Small intestine (tissue), 7 donors: ENCODE data around the gene PPM1B. TPM values are rescaled to one million over a fixed set of nuclear protein-coding genes. Genes with fewer than 3 reads are reported as not detected.

Experiments used
- DNase-seq, 2 donors: peaks; one replicate each; pipeline versions ENCODE4 v3.0.0 to v3.0.0-alpha.2; 2013
- FAIRE-seq: peaks from 2 replicates; lab custom pipeline; 2012; peaks lifted over from hg19 to GRCh38; lab: Jason Lieb, UNC
- H3K27ac ChIP-seq, 3 donors: one replicate each; pipeline ENCODE4 v1.5.1; 2013; ENCODE audit warnings: low read length in 2 of 3, mild to moderate bottlenecking in 2 of 3, control low read depth in 1 of 3, inconsistent platforms in 1 of 3, low read depth in 1 of 3, moderate library complexity in 1 of 3
- H3K27me3 ChIP-seq, 3 donors: one replicate each; pipeline ENCODE4 v1.6.1; 2013; ENCODE audit warnings: low read length in 3 of 3, inconsistent platforms in 1 of 3; ENCODE audit not compliant: control insufficient read depth in 3 of 3, insufficient read depth in 3 of 3
- H3K36me3 ChIP-seq, 3 donors: one replicate each; pipeline ENCODE4 v1.6.1; 2013; ENCODE audit warnings: low read length in 3 of 3, inconsistent platforms in 1 of 3, low read depth in 1 of 3, mild to moderate bottlenecking in 1 of 3, moderate library complexity in 1 of 3; ENCODE audit not compliant: control insufficient read depth in 3 of 3, insufficient read depth in 2 of 3
- H3K4me1 ChIP-seq, 3 donors: one replicate each; pipeline ENCODE4 v1.6.1; 2013; ENCODE audit warnings: low read length in 2 of 3, inconsistent platforms in 1 of 3, low read depth in 1 of 3, mild to moderate bottlenecking in 1 of 3, moderate library complexity in 1 of 3; ENCODE audit not compliant: control insufficient read depth in 3 of 3, insufficient read depth in 2 of 3
- H3K4me3 ChIP-seq, 3 donors: one replicate each; pipeline ENCODE4 v1.5.1; 2013; ENCODE audit warnings: low read length in 3 of 3, control low read depth in 1 of 3, inconsistent platforms in 1 of 3, low read depth in 1 of 3, mild to moderate bottlenecking in 1 of 3, moderate library complexity in 1 of 3
- H3K9me3 ChIP-seq, 2 donors: one replicate each; pipeline ENCODE4 v1.6.1; 2013; ENCODE audit warnings: low read depth in 1 of 2, low read length in 1 of 2; ENCODE audit not compliant: control insufficient read depth in 2 of 2, insufficient read depth in 1 of 2
- WGBS, 3 donors: extraction: QIAGEN DNeasy Blood & Tissue Kit; methylation state at CpG; one replicate each; pipeline ENCODE4 v1.1.7; 2013; 5-methylcytosine and 5-hydroxymethylcytosine counted together
- polyA plus RNA-seq, 4 donors: library from polyadenylated mRNA; stranded (reverse) in 3 of 4; unstranded in 1 of 4; fragments of 200-250 nt in 3 of 4; fragments of 120-200 nt in 1 of 4; gene quantifications; one replicate each; pipeline versions ENCODE4 v1.2.1 to v1.2.3, GENCODE V29; 2013
- donor health status: healthy with polysubstance abuse.
- donor health status: control.
- donor health status: control.
- donor health status: Bipolar disorder and iron deficiency.
- donor health status: healthy.

The PPM1B gene
- polyA plus RNA-seq, 4 donors = 24.3 to 38.9 (median 28.4) TPM

- 56 to 64% (median 59%) methylated on average over 3 of the region's 3 CpGs for WGBS, 3 donors
- no peak for DNase-seq
- no peak for FAIRE-seq
Measured at GRCh38 chr2:44143701-44144100, 25.0 kb upstream of the PPM1B start.

GRCh38 chr2:44148999-44149398 lies 19.7 kb upstream of the PPM1B start:
- H3K9me3 ChIP-seq = no peaks in the 10 kb centered on the region
- FAIRE-seq (no peak), DNase-seq (no peak)
- H3K27me3 ChIP-seq = no peaks in the 10 kb centered on the region
- H3K27ac ChIP-seq = no peak overlapping the region
- no peak overlapping the region for H3K4me3 ChIP-seq
- 63 to 73% (median 64%) methylated on average over 1 of the region's 1 CpG for WGBS, 3 donors
- H3K36me3 ChIP-seq = no peaks in the 10 kb centered on the region
- no peaks in the 10 kb centered on the region for H3K4me1 ChIP-seq

More at GRCh38 chr2:44143701-44144100, 25.0 kb upstream of the PPM1B start:
- H3K27ac ChIP-seq = no peak overlapping the region
- H3K9me3 ChIP-seq = no peaks in the 10 kb centered on the region
- H3K36me3 ChIP-seq = no peaks in the 10 kb centered on the region
- no peaks in the 10 kb centered on the region for H3K27me3 ChIP-seq
- no peaks in the 10 kb centered on the region for H3K4me1 ChIP-seq
- no peak overlapping the region for H3K4me3 ChIP-seq

- WGBS, 3 donors = 78 to 94% (median 91%) methylated on average over 3 of the region's 3 CpGs
- H3K27me3 ChIP-seq = no peaks in the 10 kb centered on the region
- DNase-seq (no peak), FAIRE-seq (no peak)
- H3K36me3 ChIP-seq = no peaks in the 10 kb centered on the region
- no peaks in the 10 kb centered on the region for H3K9me3 ChIP-seq
- no peak overlapping the region for H3K27ac ChIP-seq
- H3K4me3 ChIP-seq = no peak overlapping the region
- H3K4me1 ChIP-seq = no peaks in the 10 kb centered on the region
Measured at GRCh38 chr2:44150473-44150872, 18.2 kb upstream of the PPM1B start.

GRCh38 chr2:44152865-44153669 lies 15.6 kb upstream of the PPM1B start:
- Histone ChIP-seq H3K9me3 (no peaks in the 10 kb centered on the region), H3K27me3 (peaks cover 0 to 4% (median 0%) of the 10 kb centered on the region in 3 donors), H3K4me3 (no peak overlapping the region), H3K36me3 (no peaks in the 10 kb centered on the region), H3K4me1 (no peaks in the 10 kb centered on the region), H3K27ac (no peak overlapping the region)
- DNase-seq = no peak
- 95 to 99% (median 98%) methylated on average over 8 of the region's 8 CpGs for WGBS, 3 donors
- no peak for FAIRE-seq

- WGBS, 3 donors = 80 to 92% (median 86%) methylated on average over 5 of the region's 5 CpGs
- no peaks in the 10 kb centered on the region for H3K36me3 ChIP-seq
- H3K27me3 ChIP-seq = peaks cover 0 to 4% (median 0%) of the 10 kb centered on the region in 3 donors
- FAIRE-seq = no peak
- H3K4me3 ChIP-seq = no peak overlapping the region
- no peak for DNase-seq
- no peaks in the 10 kb centered on the region for H3K4me1 ChIP-seq
- no peaks in the 10 kb centered on the region for H3K9me3 ChIP-seq
- no peak overlapping the region for H3K27ac ChIP-seq
Measured at GRCh38 chr2:44155666-44156446, 12.8 kb upstream of the PPM1B start.

- WGBS, 3 donors = 56 to 68% (median 67%) methylated on average over 2 of the region's 2 CpGs
- DNase-seq (no peak), FAIRE-seq (no peak)
- H3K27ac ChIP-seq = no peak overlapping the region
- H3K4me3 ChIP-seq = no peak overlapping the region
- peaks cover 0 to 6% of the 10 kb centered on the region in 2 donors for H3K9me3 ChIP-seq
- peaks cover 0 to 3% (median 0%) of the 10 kb centered on the region in 3 donors for H3K4me1 ChIP-seq
- no peaks in the 10 kb centered on the region for H3K36me3 ChIP-seq
- H3K27me3 ChIP-seq = peaks cover 0 to 2% (median 0%) of the 10 kb centered on the region in 3 donors
Measured at GRCh38 chr2:44163777-44164176, 4.9 kb upstream of the PPM1B start.

GRCh38 chr2:44164617-44165016 lies 4.1 kb upstream of the PPM1B start:
- Histone ChIP-seq H3K4me3 (no peak overlapping the region), H3K4me1 (peaks cover 0 to 3% (median 0%) of the 10 kb centered on the region in 3 donors), H3K27ac (no peak overlapping the region), H3K9me3 (peaks cover 0 to 6% of the 10 kb centered on the region in 2 donors), H3K36me3 (no peaks in the 10 kb centered on the region), H3K27me3 (peaks cover 0 to 2% (median 0%) of the 10 kb centered on the region in 3 donors)
- WGBS, 3 donors = 94 to 95% (median 95%) methylated on average over 3 of the region's 3 CpGs
- DNase-seq = no peak
- FAIRE-seq = no peak

- DNase-seq (no peak), FAIRE-seq (no peak)
- peaks cover 0 to 2% (median 0%) of the 10 kb centered on the region in 3 donors for H3K27me3 ChIP-seq
- no peak overlapping the region for H3K27ac ChIP-seq
- 77 to 95% (median 90%) methylated on average over 23 of the region's 23 CpGs for WGBS, 3 donors
- no peaks in the 10 kb centered on the region for H3K36me3 ChIP-seq
- H3K4me3 ChIP-seq = no peak overlapping the region
- peaks cover 0 to 6% of the 10 kb centered on the region in 2 donors for H3K9me3 ChIP-seq
- peaks cover 0 to 7% (median 0%) of the 10 kb centered on the region in 3 donors for H3K4me1 ChIP-seq
Measured at GRCh38 chr2:44166096-44166495, 2.6 kb upstream of the PPM1B start.
